H9 (cell line): ENCODE data around the gene PROM1. TPM values are rescaled to one million over a fixed set of nuclear protein-coding genes. Genes with fewer than 3 reads are reported as not detected.

Source experiments
- DNase-seq: peaks from one replicate; pipeline ENCODE4 v3.0.0-alpha.2; 2017
- H2AFZ ChIP-seq: one replicate; pipeline ENCODE4 v1.6.1; 2013; ENCODE audit warnings: mild to moderate bottlenecking, low read length, control low read depth, moderate library complexity
- H2AK5ac ChIP-seq: 2 replicates; pipeline ENCODE4 v1.6.1; 2013; ENCODE audit warnings: low read length, control low read depth, mixed read lengths; ENCODE audit not compliant: insufficient read length
- H2BK120ac ChIP-seq: one replicate; pipeline ENCODE4 v1.6.1; 2013; ENCODE audit warnings: low read depth, mild to moderate bottlenecking, low read length, control low read depth, inconsistent platforms; ENCODE audit not compliant: poor library complexity, severe bottlenecking
- H2BK12ac ChIP-seq: 2 replicates; pipeline ENCODE4 v1.6.1; 2013; ENCODE audit warnings: low read length, control low read depth, mixed read lengths, low read depth; ENCODE audit not compliant: insufficient read length
- H2BK15ac ChIP-seq: 2 replicates; pipeline ENCODE4 v1.6.1; 2013; ENCODE audit warnings: low read depth, low read length, control low read depth
- H2BK20ac ChIP-seq: one replicate; pipeline ENCODE4 v1.6.1; 2013; ENCODE audit warnings: low read depth, mild to moderate bottlenecking, low read length, control low read depth, inconsistent platforms; ENCODE audit not compliant: poor library complexity, severe bottlenecking
- H2BK5ac ChIP-seq: 2 replicates; pipeline ENCODE4 v1.6.1; 2013; ENCODE audit warnings: low read length, control low read depth, mixed read lengths; ENCODE audit not compliant: insufficient read length
- H3K14ac ChIP-seq: 2 replicates; pipeline ENCODE4 v1.6.1; 2013; ENCODE audit warnings: low read length, control low read depth; ENCODE audit not compliant: insufficient read depth
- H3K18ac ChIP-seq: 2 replicates; pipeline ENCODE4 v1.6.1; 2013; ENCODE audit warnings: low read depth, mild to moderate bottlenecking, mixed read lengths, low read length, control low read depth; ENCODE audit not compliant: insufficient read length
- H3K23ac ChIP-seq: 2 replicates; pipeline ENCODE4 v1.6.1; 2013; ENCODE audit warnings: low read length, control low read depth, mixed read lengths, low read depth; ENCODE audit not compliant: insufficient read length
- H3K23me2 ChIP-seq: 2 replicates; pipeline ENCODE4 v1.6.1; 2013; ENCODE audit warnings: low read depth, mild to moderate bottlenecking, mixed read lengths, low read length, control low read depth; ENCODE audit not compliant: insufficient read length, poor library complexity, severe bottlenecking
- H3K27ac ChIP-seq: 2 replicates; pipeline ENCODE4 v1.5.1; 2013; ENCODE audit warnings: low read length, control low read depth, mixed read lengths, low read depth; ENCODE audit not compliant: insufficient read length
- H3K27me3 ChIP-seq: 2 replicates; pipeline ENCODE4 v1.6.1; 2013; ENCODE audit warnings: low read length, control low read depth, inconsistent platforms; ENCODE audit not compliant: insufficient read depth
- H3K4ac ChIP-seq: 2 replicates; pipeline ENCODE4 v1.6.1; 2013; ENCODE audit warnings: low read depth, mild to moderate bottlenecking, control low read depth, inconsistent platforms, low read length, moderate library complexity
- H3K4me1 ChIP-seq: 2 replicates; pipeline ENCODE4 v1.6.1; 2013; ENCODE audit warnings: low read length, control low read depth, inconsistent platforms; ENCODE audit not compliant: insufficient read depth
- H3K4me2 ChIP-seq: 2 replicates; pipeline ENCODE4 v1.6.1; 2013; ENCODE audit warnings: low read length, control low read depth, mixed read lengths; ENCODE audit not compliant: insufficient read length, insufficient read depth
- H3K56ac ChIP-seq: 2 replicates; pipeline ENCODE4 v1.6.1; 2013; ENCODE audit warnings: low read depth, mild to moderate bottlenecking, mixed read lengths, low read length, control low read depth; ENCODE audit not compliant: insufficient read length
- H3K79me1 ChIP-seq: 2 replicates; pipeline ENCODE4 v1.6.1; 2013; ENCODE audit warnings: low read depth, mild to moderate bottlenecking, moderate library complexity, low read length, control low read depth, inconsistent platforms; ENCODE audit not compliant: insufficient read depth, poor library complexity, severe bottlenecking
- H3K79me2 ChIP-seq: 2 replicates; pipeline ENCODE4 v1.6.1; 2013; ENCODE audit warnings: low read length, control low read depth, inconsistent platforms; ENCODE audit not compliant: insufficient read depth
- H3K9ac ChIP-seq: 2 replicates; pipeline ENCODE4 v1.6.1; 2013; ENCODE audit warnings: low read length, control low read depth, mixed read lengths; ENCODE audit not compliant: insufficient read length; ENCODE audit errors: extremely low read depth
- H3K9me3 ChIP-seq: one replicate; pipeline ENCODE4 v1.6.1; 2013; ENCODE audit warnings: low read depth, low read length, inconsistent platforms; ENCODE audit not compliant: control insufficient read depth
- H3T11ph ChIP-seq: one replicate; pipeline ENCODE4 v1.6.1; 2013; ENCODE audit warnings: mild to moderate bottlenecking, low read length, control low read depth, inconsistent platforms
- H4K20me1 ChIP-seq: one replicate; pipeline ENCODE4 v1.6.1; 2013; ENCODE audit not compliant: control insufficient read depth, insufficient read length, insufficient read depth
- H4K5ac ChIP-seq: 2 replicates; pipeline ENCODE4 v1.6.1; 2013; ENCODE audit warnings: low read depth, mild to moderate bottlenecking, mixed read lengths, low read length, control low read depth; ENCODE audit not compliant: insufficient read length
- H4K8ac ChIP-seq: replicated peaks from 2 replicates; pipeline ENCODE4 v1.6.1; 2013; ENCODE audit warnings: low read length, control low read depth, mixed read lengths, low read depth; ENCODE audit not compliant: insufficient read length
- H4K91ac ChIP-seq: 2 replicates; pipeline ENCODE4 v1.6.1; 2013; ENCODE audit warnings: low read depth, mild to moderate bottlenecking, moderate library complexity, mixed read lengths, low read length, control low read depth; ENCODE audit not compliant: insufficient read length
- H3K27ac Mint-ChIP-seq, 3 experiments: 2 replicates in 2 of 3; 3 replicates in 1 of 3; pipeline ENCODE4 v1.8.0; 2020 to 2021; ENCODE audit warnings: mixed read lengths in 3 of 3, mild to moderate bottlenecking in 1 of 3, moderate library complexity in 1 of 3
- H3K27me3 Mint-ChIP-seq: 2 replicates; pipeline ENCODE4 v1.8.0; 2021; ENCODE audit warnings: low read depth, mild to moderate bottlenecking, moderate library complexity, mixed read lengths
- H3K36me3 Mint-ChIP-seq, 3 experiments: 2 replicates in 2 of 3; 3 replicates in 1 of 3; pipeline ENCODE4 v1.8.0; 2020 to 2021; ENCODE audit warnings: low read depth in 3 of 3, mixed read lengths in 3 of 3; ENCODE audit not compliant: insufficient read depth in 1 of 3
- H3K4me1 Mint-ChIP-seq, 2 experiments: 2 replicates each; pipeline ENCODE4 v1.8.0; 2020; ENCODE audit warnings: mixed read lengths in 2 of 2
- H3K4me3 Mint-ChIP-seq, 2 experiments: 2 replicates in 1 of 2; 3 replicates in 1 of 2; pipeline ENCODE4 v1.8.0; 2020 to 2021; ENCODE audit warnings: mild to moderate bottlenecking in 2 of 2, mixed read lengths in 2 of 2, moderate library complexity in 1 of 2
- H3K9me3 Mint-ChIP-seq, 2 experiments: 2 replicates in 1 of 2; 3 replicates in 1 of 2; pipeline ENCODE4 v1.8.0; 2020; ENCODE audit warnings: mild to moderate bottlenecking in 2 of 2, mixed read lengths in 2 of 2, moderate library complexity in 1 of 2
- WGBS: extraction: QIAGEN DNeasy Blood & Tissue Kit; methylation state at CpG from one replicate; pipeline ENCODE4 v1.1.7; 2013; ENCODE audit warnings: missing lambda C conversion rate, low lambda C conversion rate, mixed read lengths; ENCODE audit not compliant: insufficient read length; ENCODE audit errors: extremely low coverage; 5-methylcytosine and 5-hydroxymethylcytosine counted together
- total RNA-seq: library from RNA; stranded (reverse); gene quantifications from 2 replicates; pipeline ENCODE4 v1.2.1, GENCODE V29; 2021
- TF ChIP-seq, protein P1 (sequence below): fragments of 200-600 bp; sonication (generic); conservative IDR thresholded peaks from 3 replicates; pipeline ENCODE4 v1.8.0; 2021; ENCODE audit warnings: antibody characterized with exemption, mild to moderate bottlenecking

The PROM1 gene
- total RNA-seq, 1 experiment from 2014 or later: 98.3 TPM

DNA sequence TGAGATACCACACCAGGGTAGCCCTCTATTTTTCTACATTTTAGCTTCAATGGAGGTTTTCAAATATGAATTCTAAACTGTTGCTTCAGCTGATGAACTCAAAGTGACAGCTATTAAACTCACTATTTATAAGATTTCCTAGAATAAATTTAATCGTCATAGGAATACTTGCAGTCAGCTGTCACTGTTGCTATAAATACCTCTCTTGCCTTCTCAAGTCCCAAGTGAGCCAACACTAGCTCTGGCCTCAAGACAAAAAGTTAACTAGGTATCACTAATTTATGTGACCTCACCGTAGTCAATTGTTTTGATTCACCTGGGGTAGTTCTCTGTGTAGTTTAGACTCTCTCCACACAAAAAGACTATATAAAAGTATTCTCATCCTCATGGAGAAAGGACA is 34.3 kb upstream of the PROM1 start:
- Mint-ChIP-seq H3K36me3 (no peaks in the 10 kb centered on the region), H3K4me1 (no peaks in the 10 kb centered on the region), H3K9me3 (no peaks in the 10 kb centered on the region), H3K27me3 (peaks cover 16% of the 10 kb centered on the region), H3K27ac (no peak overlapping the region), H3K4me3 (no peak overlapping the region)
- no peak overlapping the region for H3K56ac ChIP-seq
- no peak overlapping the region for H2AK5ac ChIP-seq
- no peak overlapping the region for H3K4ac ChIP-seq
- no peaks in the 10 kb centered on the region for H3K27me3 ChIP-seq
- no peak overlapping the region for H4K8ac ChIP-seq
- no peak overlapping the region for H3K14ac ChIP-seq
- no peak overlapping the region for H3K9ac ChIP-seq
- no peak overlapping the region for H2AFZ ChIP-seq
- no peak overlapping the region for H2BK12ac ChIP-seq
- H2BK15ac ChIP-seq: no peak overlapping the region
- no peaks in the 10 kb centered on the region for H3K79me1 ChIP-seq
- no peak overlapping the region for H4K91ac ChIP-seq
- no peak overlapping the region for H2BK5ac ChIP-seq
- no peak overlapping the region for H3T11ph ChIP-seq
- no peaks in the 10 kb centered on the region for H3K9me3 ChIP-seq
- H3K23ac ChIP-seq: no peak overlapping the region
- no peaks in the 10 kb centered on the region for H3K23me2 ChIP-seq
- no peaks in the 10 kb centered on the region for H3K4me1 ChIP-seq
- no CpG with 5 or more reads among the region's 2 CpGs for WGBS
- H4K20me1 ChIP-seq: no peaks in the 10 kb centered on the region
- H3K4me2 ChIP-seq: no peak overlapping the region
- no peak overlapping the region for H2BK20ac ChIP-seq
- H2BK120ac ChIP-seq: no peak overlapping the region
- no peak overlapping the region for H3K27ac ChIP-seq
- TF ChIP-seq, protein P1, sequence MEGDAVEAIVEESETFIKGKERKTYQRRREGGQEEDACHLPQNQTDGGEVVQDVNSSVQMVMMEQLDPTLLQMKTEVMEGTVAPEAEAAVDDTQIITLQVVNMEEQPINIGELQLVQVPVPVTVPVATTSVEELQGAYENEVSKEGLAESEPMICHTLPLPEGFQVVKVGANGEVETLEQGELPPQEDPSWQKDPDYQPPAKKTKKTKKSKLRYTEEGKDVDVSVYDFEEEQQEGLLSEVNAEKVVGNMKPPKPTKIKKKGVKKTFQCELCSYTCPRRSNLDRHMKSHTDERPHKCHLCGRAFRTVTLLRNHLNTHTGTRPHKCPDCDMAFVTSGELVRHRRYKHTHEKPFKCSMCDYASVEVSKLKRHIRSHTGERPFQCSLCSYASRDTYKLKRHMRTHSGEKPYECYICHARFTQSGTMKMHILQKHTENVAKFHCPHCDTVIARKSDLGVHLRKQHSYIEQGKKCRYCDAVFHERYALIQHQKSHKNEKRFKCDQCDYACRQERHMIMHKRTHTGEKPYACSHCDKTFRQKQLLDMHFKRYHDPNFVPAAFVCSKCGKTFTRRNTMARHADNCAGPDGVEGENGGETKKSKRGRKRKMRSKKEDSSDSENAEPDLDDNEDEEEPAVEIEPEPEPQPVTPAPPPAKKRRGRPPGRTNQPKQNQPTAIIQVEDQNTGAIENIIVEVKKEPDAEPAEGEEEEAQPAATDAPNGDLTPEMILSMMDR: no peak
- H3K79me2 ChIP-seq: no peaks in the 10 kb centered on the region
- H4K5ac ChIP-seq: no peak overlapping the region
- no peak for DNase-seq
- H3K18ac ChIP-seq: no peak overlapping the region
